ENCODE results near the gene SCLT1.

The SCLT1 gene

DNA sequence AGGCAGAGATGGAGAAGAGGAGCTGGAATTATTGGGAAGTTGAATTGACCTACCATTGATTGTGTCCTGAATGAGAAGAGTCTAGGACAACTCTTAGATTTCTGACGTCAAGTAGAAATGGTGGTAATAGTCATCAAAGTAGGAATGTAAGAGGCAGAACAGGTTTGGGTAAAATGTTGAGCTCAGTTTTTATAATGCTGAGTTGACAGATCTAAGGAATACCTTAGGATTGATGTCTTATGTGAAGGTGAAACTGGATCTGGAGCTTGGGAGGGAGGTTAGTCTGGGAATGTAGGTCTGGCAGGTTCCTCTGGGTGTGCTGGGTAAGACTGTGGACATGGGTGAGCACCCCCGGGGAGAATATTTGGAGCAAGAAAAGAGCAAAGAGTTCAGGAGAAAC, 251.9 kb downstream of the SCLT1 start:
- H3K27ac ChIP-seq: no peak overlapping the region

DNA sequence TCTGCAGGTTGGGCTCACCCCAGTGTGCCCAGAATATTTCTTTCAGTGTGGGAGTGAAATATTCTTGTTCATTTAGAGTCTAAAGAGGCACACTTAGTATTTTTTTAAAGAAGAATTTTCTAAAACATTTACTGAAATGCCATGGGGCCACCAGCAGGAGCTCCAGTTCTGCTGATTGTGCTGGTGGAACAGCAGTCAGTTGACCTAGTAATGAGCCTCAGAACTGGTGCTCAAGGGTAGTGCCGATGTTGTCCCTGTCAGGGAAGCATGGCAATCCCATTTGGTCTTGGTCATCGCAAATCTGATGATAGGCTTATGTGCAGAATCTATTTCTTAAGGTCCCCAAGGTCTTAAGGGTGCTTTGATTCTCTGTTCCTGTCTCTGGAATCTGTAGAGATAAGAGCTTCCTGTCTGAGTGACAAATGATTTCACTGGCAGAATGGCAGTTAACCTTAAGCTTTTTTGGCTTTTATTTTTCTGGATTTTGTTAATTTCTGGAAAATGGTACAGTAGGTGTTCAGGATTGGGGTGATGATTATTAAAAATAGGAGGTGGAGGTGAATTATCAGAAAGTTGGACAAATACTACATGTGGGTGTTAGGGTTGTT, 252.5 kb downstream of the SCLT1 start:
- H3K27ac ChIP-seq: no peak overlapping the region
- TF ChIP-seq, protein P1, sequence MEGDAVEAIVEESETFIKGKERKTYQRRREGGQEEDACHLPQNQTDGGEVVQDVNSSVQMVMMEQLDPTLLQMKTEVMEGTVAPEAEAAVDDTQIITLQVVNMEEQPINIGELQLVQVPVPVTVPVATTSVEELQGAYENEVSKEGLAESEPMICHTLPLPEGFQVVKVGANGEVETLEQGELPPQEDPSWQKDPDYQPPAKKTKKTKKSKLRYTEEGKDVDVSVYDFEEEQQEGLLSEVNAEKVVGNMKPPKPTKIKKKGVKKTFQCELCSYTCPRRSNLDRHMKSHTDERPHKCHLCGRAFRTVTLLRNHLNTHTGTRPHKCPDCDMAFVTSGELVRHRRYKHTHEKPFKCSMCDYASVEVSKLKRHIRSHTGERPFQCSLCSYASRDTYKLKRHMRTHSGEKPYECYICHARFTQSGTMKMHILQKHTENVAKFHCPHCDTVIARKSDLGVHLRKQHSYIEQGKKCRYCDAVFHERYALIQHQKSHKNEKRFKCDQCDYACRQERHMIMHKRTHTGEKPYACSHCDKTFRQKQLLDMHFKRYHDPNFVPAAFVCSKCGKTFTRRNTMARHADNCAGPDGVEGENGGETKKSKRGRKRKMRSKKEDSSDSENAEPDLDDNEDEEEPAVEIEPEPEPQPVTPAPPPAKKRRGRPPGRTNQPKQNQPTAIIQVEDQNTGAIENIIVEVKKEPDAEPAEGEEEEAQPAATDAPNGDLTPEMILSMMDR (conservative IDR thresholded peaks at IDR 0.05): no peak

More for the DNA sequence above, 251.9 kb downstream of the SCLT1 start:
- TF ChIP-seq, protein P1 (conservative IDR thresholded peaks at IDR 0.05): no peak

DNA sequence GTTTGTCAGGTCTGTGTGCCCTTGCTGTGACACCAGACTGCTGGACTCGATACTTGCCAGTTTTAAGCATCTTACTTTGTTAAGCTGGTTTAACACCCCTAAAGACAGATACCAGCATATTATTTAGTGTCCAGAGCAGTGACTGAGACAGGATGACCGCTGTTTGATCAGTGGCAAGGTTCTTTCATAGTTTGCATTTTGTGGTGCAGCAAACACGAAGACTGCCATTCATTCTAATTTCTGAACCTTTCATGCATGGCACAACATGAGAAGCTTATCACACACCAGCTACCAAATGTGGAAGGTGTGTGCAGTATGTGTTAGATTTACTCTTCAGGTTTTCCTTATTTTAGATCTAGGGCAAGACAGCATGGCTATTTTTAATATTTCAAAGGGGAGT, 255.7 kb downstream of the SCLT1 start:
- H3K27ac ChIP-seq: no peak overlapping the region
- TF ChIP-seq, protein P1 (conservative IDR thresholded peaks at IDR 0.05): no peak

DNA sequence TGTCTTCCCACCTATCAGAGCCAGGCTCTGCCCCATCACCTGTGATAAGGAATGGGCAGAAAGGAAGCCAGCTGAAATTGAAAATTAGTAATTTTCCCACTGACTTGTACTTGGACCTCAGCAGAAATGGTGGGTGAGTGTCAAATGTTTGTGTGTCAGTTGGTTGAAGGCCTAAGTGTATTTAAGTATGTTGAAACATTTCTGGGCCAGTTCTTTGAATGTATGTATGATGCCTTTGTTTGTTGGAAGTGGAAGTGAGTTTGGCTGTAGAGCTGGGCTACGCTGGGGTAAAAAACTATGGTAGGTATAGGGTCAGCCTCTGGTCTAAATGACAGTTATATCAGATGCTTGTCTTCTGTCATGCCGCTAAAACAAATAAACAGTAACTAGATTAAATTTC, 256.1 kb downstream of the SCLT1 start:
- H3K27ac ChIP-seq: no peak overlapping the region
- TF ChIP-seq, protein P1 (conservative IDR thresholded peaks at IDR 0.05): no peak

DNA sequence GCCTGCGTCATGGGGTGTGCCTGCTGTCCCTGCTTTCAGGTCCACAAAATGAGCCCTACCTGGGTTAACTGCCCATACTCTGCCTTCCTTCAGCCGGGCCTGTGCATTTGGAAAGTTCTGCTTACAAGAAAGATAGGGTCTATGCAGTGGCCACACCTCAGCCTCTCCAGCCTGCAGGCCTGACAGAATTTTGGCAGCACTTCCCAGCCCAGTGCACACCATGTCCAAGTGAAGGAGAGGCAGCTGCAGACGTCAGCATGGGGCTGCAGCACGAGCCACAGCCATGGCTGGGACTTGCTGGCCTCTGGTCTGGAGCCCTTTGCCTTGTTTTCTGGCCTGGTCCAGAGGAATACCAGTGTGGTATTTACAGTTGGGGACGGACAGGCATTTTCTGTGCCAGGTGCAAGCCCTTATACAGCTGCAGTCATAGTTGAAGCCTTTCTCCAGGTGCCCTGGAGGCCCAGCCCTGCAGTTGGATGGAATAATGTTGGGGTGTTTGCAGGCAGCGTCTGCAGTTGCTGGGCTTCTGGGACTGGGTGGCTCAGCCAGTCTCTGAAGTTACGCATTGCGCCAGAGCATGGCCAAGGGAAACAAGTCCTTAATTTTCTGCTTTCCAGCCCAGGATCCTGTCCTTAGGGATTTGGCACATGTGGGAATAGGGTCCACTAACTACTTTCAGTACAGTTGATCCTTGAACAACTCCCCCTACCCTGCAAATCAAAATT, 257.7 kb downstream of the SCLT1 start:
- H3K27ac ChIP-seq: no peak overlapping the region
- TF ChIP-seq, protein P1 (conservative IDR thresholded peaks at IDR 0.05): no peak

All from VCaP (cell line).